Coronary artery (tissue), 2 donors: ENCODE results near the gene MGAT4B.
"Not testable (repeated sequence)": the region's sequence is repeated elsewhere in the genome, so short reads cannot be mapped to it uniquely, and the experiment has no call there.

Experiments
- DNase-seq: peaks from one replicate; pipeline ENCODE4 v3.0.0-alpha.2; 2017; ENCODE audit warnings: low spot score
- H3K27ac ChIP-seq, 2 donors: fragments of 200-600 bp; sonication (generic); one replicate each; pipeline ENCODE4 v1.5.1; 2016 to 2019
- H3K4me3 ChIP-seq: fragments of 200-600 bp; sonication (generic); 2 replicates; pipeline ENCODE4 v1.5.1; 2016; ENCODE audit warnings: mild to moderate bottlenecking, moderate library complexity
- CTCF ChIP-seq: fragments of 200-600 bp; sonication (generic); IDR thresholded peaks from one replicate; pipeline ENCODE4 v1.5.1; 2019; ENCODE audit warnings: antibody characterized with exemption

Gene MGAT4B

DNA sequence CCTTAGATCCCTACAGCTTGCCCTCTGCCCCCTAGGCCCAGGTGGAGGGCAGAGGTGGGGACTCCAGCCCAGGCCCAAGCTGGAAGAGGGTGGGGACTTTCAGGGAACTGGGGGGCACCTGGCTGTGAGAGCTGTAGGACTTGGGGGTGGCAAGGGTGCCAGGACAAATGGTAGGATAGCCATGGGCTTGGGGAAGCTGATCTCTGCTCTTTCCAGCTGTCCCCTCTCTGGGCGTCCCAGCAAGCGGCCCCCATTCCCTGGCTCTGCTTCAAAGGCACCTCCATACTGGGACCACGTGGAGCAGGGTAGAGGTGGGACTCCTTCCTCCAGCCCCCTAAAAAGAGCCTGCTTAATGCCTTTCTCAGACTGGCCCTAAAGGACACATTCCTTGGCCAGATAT is 12.5 kb downstream of the MGAT4B start:
- no peak for DNase-seq
- Histone ChIP-seq H3K27ac (peak overlapping the region; percentile 21 to 89), H3K4me3 (peak overlapping the region; percentile 89)
- no peak for TF ChIP-seq CTCF

DNA sequence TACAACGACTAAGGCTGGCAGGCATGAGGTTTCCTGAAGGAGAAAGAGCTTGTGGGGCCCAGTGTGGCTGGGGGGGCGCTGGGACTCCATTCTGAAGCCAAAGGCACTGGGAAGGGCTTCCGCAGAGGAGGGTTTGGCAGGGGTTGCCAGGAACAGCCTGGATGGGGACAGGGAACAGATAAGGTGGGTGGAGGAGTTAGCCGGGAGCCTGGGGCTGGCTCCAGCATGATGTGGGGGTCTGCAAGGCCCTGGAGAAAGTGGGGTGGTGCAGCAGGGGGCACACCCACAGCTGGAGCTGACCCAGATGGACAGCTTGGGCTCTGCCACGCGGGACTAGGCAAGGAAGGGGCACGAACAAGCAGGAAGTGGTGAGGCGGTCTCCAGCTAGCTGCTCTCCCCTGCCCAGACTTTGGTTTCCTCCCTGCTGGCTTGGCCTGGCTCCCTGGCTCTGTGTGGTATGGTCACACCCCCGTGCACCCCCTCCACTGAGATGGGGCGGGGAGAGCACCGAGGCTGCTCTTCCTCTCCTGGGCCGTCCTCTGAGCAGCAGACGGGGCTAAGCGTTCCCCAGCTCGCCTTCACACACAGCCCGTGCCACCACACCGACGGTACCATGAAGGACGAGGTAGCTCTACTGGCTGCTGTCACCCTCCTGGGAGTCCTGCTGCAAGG is 13.1 kb downstream of the MGAT4B start, which contains the start of gene LTC4S:
TSS of gene LTC4S (plus strand) at position 519 of the 672 bp plus-strand sequence. CDS start at position 614, 95 bp downstream.
- no peak for DNase-seq
- Histone ChIP-seq H3K4me3 (peak within 1 kb of the TSS; percentile 89), H3K27ac (peak within 1 kb of the TSS; percentile 21 to 89)
- TF ChIP-seq CTCF: no peak

DNA sequence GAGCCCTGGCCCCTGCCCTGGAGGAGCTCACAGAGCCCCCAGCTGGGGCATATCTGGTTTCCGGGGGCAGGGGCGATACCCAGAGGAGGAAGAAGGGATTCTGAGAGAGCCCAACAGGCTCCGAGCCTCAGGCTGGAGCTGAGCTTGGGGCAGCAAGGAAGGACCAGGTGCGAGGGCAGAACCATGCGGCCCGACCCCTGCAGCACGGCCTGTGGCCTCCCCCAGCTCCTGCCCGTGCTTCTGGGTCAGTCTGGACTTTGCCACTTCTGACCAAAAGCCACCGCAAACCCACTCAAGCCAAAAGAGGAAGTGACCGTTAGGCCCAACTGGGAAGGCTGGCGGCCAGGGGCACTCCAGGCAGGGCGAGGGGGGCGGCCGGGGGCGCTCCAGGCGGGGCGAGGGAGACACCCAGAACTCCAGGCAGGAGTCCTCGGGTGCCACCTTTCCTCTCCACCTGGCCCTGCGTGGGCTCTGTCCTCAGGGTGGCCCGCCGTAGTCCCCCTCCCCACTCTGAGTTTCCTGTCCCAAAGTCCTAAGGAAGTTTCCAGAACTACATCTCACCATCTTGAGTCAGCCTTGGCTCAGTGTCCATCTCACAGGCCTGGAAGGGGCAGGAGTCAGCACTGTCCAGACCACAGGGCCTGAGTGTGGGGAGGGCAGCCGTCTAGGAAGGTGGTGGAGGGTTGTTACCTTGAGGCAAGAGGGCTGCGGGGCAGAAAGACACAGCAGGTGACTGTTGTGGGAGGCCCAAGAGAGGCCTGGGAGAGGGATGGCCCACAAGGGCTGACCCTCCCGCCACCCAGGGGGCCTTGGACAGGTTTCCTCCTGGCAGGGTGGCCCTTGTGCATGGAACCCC is 13.8 kb downstream of the MGAT4B start:
- no peak for TF ChIP-seq CTCF
- Histone ChIP-seq H3K27ac (peak overlapping the region; percentile 21 to 89), H3K4me3 (peak overlapping the region; percentile 89)
- no peak for DNase-seq

- H3K27ac ChIP-seq: peak overlapping the region; percentile 21 to 89
- DNase-seq: no peak
- H3K4me3 ChIP-seq: no peak overlapping the region
- no peak for TF ChIP-seq CTCF
These were observed 14.6 kb downstream of the MGAT4B start for GRCh38 chr5:179791881-179792611.

DNA sequence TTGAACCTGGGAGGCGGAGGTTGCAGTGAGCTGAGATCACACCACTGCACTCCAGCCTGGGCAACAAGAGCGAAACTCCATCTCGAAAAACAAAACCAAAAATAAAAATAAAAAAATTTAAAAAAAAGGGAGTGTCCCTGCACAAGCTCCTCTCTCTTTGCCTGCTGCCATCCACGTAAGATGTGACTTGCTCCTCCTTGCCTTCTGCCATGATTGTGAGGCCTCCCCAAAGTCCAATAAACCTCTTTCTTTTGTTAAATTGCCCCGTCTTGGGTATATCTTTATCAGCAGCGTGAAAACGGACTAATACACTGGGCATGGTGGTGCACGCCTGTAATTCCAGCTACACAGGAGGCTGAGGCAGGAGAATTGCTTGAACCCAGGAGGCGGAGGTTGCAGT is 17.4 kb downstream of the MGAT4B start:
- H3K4me3 ChIP-seq, DNase-seq, H3K27ac ChIP-seq: not testable (repeated sequence)

- no peak for DNase-seq
- Histone ChIP-seq H3K4me3 (no peak overlapping the region), H3K27ac (no peak overlapping the region)
- no peak for TF ChIP-seq CTCF
These were observed 18.3 kb downstream of the MGAT4B start for GRCh38 chr5:179788193-179788854.

DNA sequence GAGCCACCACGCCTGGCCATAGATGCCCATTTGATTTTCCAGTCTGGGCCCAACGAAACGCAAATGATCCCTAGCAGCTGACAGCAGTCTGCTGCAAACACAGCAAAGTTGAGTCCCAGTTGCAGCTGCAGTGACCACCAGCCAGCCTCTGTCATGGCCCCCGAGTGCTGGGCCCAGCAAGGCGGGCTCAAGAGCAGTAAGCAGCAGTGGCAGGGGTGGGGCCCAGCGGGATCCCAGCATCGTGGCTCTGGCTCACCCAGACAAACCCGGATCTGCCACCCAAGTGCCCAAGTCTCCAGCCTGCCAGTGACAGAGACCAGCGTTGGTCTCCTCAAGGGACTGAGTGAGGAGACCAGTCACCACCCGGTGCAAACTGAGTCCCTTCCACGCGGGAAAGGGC is 19.8 kb downstream of the MGAT4B start:
- no peak for DNase-seq

More for the DNA sequence above, 19.8 kb downstream of the MGAT4B start:
- H3K27ac ChIP-seq: no peak overlapping the region
- no peak for TF ChIP-seq CTCF
- no peak overlapping the region for H3K4me3 ChIP-seq
